HFF-Myc (cell line): Measurements from ENCODE around the gene SEPTIN5.
"Not testable (repeated sequence)": the region's sequence is repeated elsewhere in the genome, so short reads cannot be mapped to it uniquely, and the experiment has no call there.

Experiments used
- DNase-seq: peaks from one replicate; pipeline ENCODE4 v3.0.0-alpha.2; 2011; ENCODE audit warnings: low read depth; ENCODE audit errors: extremely low read depth
- H3K4me3 ChIP-seq: replicated peaks from 2 replicates; pipeline ENCODE4 v1.5.1; 2011; ENCODE audit warnings: low read depth, mild to moderate bottlenecking, control low read depth, low read length
- TF ChIP-seq, protein P1 (sequence below): IDR thresholded peaks from 2 replicates; pipeline ENCODE4 v1.5.1; 2012; ENCODE audit warnings: mild to moderate bottlenecking, low read depth, low read length, control low read depth; ENCODE audit errors: missing control alignments

The SEPTIN5 gene

DNA sequence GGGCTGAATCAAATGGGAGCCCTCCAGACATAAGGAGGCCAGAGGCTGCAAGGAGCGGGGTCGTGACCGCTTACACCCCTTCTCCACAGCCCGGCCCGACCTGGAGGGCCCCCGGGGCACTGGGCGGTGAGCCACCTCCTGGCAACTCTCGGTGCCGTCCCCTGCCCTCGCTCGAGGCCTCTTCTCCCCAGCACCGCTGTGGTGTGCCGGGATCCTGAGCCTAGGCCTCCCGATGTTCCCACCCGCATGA, 8.6 kb downstream of the SEPTIN5 start:
- no peak for DNase-seq
- TF ChIP-seq, protein P1, sequence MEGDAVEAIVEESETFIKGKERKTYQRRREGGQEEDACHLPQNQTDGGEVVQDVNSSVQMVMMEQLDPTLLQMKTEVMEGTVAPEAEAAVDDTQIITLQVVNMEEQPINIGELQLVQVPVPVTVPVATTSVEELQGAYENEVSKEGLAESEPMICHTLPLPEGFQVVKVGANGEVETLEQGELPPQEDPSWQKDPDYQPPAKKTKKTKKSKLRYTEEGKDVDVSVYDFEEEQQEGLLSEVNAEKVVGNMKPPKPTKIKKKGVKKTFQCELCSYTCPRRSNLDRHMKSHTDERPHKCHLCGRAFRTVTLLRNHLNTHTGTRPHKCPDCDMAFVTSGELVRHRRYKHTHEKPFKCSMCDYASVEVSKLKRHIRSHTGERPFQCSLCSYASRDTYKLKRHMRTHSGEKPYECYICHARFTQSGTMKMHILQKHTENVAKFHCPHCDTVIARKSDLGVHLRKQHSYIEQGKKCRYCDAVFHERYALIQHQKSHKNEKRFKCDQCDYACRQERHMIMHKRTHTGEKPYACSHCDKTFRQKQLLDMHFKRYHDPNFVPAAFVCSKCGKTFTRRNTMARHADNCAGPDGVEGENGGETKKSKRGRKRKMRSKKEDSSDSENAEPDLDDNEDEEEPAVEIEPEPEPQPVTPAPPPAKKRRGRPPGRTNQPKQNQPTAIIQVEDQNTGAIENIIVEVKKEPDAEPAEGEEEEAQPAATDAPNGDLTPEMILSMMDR = no peak
- no peak overlapping the region for H3K4me3 ChIP-seq

DNA sequence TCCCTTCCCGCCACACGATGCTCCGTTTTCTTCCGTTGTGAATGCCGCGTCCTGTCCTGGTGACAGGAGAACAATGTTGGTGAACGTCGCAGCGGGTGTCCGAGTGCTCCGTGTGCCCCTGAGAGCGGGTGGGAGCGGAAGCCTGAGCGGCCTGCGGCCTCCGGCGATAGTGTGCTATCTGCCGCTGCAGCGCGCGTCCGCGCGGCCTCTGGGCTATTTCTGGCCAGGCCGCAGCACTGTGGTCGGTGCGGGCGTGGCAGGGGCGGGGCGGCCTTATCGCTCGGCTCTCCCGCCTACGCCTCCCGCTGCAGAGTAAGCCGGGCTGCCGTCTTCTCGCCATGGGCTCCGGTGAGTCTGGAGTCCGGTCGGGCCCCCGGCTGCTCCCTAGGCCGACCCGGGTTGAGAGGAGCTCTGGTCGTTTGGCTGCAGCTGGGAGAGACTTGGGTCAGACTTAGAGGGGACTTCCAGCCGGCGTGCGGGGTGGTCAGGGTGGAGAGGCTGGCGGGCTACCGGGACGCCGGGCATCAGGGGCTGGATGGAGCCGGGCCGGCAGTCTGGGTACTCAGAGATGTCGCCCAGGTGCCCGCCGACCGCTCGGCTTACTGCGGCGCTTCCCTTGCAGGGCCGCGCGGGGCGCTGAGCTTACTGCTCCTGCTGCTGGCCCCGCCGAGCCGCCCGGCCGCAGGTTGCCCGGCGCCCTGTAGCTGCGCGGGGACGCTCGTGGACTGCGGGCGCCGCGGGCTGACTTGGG, 9.1 kb downstream of the SEPTIN5 start, which contains the start of gene GP1BB:
GP1BB (plus strand) TSS at position 308 of the 751 bp plus-strand sequence; CDS start at position 339, 31 bp downstream.
- DNase-seq = no peak
- no peak within 1 kb of the TSS for H3K4me3 ChIP-seq
- TF ChIP-seq, protein P1 = no peak

DNA sequence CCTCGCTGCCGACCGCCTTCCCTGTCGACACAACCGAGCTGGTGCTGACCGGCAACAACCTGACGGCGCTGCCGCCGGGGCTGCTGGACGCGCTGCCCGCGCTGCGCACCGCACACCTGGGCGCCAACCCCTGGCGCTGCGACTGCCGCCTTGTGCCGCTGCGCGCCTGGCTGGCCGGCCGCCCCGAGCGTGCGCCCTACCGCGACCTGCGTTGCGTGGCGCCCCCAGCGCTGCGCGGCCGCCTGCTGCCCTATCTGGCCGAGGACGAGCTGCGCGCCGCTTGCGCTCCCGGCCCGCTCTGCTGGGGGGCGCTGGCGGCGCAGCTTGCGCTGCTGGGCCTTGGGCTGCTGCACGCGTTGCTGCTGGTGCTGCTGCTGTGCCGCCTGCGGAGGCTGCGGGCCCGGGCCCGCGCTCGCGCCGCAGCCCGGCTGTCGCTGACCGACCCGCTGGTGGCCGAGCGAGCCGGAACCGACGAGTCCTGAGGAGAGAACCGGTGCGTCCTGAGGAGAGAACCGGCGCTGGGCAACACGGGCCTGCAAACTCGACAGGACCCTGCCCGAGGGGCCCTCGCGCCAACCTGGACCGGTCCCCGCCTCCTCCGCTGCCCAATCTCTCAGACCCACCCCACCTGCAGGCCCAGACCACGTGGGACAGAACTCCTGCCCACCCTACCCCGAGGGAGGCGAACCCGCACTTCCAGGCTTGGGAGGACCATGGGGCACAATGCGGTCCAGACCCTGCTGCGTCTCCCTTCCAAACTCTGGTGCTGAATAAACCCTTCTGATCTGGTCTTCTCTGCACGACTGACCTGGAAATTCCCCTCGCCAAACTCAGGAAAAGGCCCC, 9.9 kb downstream of the SEPTIN5 start:
- DNase-seq = no peak
- TF ChIP-seq, protein P1 = no peak
- H3K4me3 ChIP-seq = no peak overlapping the region

- H3K4me3 ChIP-seq = no peak overlapping the region
- no peak for DNase-seq
These were observed 10.8 kb downstream of the SEPTIN5 start for GRCh38 chr22:19724927-19725661.

DNA sequence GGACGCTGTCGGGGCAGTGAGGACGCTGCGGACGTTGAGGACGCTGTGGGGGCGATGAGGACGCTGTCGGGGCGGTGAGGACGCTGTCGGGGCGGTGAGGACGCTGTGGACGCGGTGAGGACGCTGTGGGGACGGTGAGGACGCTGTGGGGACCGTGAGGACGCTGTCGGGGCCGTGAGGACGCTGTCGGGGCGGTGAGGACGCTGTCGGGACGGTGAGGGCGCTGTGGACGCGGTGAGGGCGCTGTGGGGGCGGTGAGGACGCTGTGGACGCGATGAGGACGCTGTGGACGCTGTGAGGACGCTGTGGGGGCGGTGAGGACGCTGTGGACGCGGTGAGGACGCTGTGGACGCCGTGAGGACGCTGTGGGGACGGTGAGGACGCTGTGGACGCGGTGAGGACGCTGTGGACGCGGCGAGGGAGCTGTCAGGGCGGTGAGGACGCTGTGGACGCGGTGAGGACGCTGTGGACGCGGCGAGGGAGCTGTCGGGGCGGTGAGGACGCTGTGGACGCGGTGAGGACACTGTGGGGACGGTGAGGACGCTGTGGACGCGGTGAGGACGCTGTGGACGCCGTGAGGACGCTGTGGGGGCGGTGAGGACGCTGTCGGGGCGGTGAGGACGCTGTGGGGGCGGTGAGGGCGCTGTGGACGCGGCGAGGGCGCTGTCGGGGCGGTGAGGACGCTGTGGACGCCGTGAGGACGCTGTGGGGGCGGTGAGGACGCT, 11.9 kb downstream of the SEPTIN5 start:
- not testable (repeated sequence) for H3K4me3 ChIP-seq, DNase-seq

More at GRCh38 chr22:19724927-19725661, 10.8 kb downstream of the SEPTIN5 start:
- TF ChIP-seq, protein P1 = no peak

- no peak overlapping the region for H3K4me3 ChIP-seq
- DNase-seq = no peak
- TF ChIP-seq, protein P1 = no peak
These were observed 13.2 kb downstream of the SEPTIN5 start for GRCh38 chr22:19727310-19728150.
